HepG2 (cell line): ENCODE results near the gene OTUD7B. TPM values are rescaled to one million over a fixed set of nuclear protein-coding genes. Genes with fewer than 3 reads are reported as not detected.
"Not testable (repeated sequence)": the region's sequence is repeated elsewhere in the genome, so short reads cannot be mapped to it uniquely, and the experiment has no call there.

ENCODE experiments used
- ATAC-seq: fragments of 200-7000 bp; cut with Tn5 transposase; 3 replicates; pipeline ENCODE4 v1.9.1; 2020; ENCODE audit warnings: mild to moderate bottlenecking, moderate library complexity
- BruUV-seq: library from RNA; stranded (reverse); fragments of 400-500 nt; replicated peaks from 2 replicates; lab custom pipeline; 2021; lab: Mats Ljungman, UMichigan
- CTCF ChIA-PET: fragments of 300-600 bp; formaldehyde crosslinking; extraction: SDS; loops from one replicate; lab custom pipeline; 2021; ENCODE audit warnings: low total read pairs, inconsistent platforms, low intra/inter-chr PET ratio; lab: Yijun Ruan, JAX
- POLR2A ChIA-PET: fragments of 350-600 bp; sonication (Branson Sonifier 250); formaldehyde crosslinking; loops from one replicate; lab custom pipeline; 2020; ENCODE audit warnings: antibody characterized with exemption, inconsistent platforms; lab: Yijun Ruan, JAX
- DNase-seq: peaks from one replicate; pipeline ENCODE4 v3.0.0-alpha.2; 2015; ENCODE audit warnings: low spot score
- FAIRE-seq: peaks from 3 replicates; lab custom pipeline; 2011; peaks lifted over from hg19 to GRCh38; lab: Jason Lieb, UNC
- H2AFZ ChIP-seq: one replicate; pipeline ENCODE4 v1.6.1; 2011; ENCODE audit warnings: low read length, inconsistent platforms
- H3K27ac ChIP-seq: fragments of 300-600 bp; 3 replicates; pipeline ENCODE4 v1.8.0; 2011; ENCODE audit warnings: mixed run types, mild to moderate bottlenecking, mixed read lengths, low read length, inconsistent platforms; ENCODE audit not compliant: insufficient read depth; ENCODE audit errors: extremely low read length
- H3K27me3 ChIP-seq, 2 experiments: fragments of 200-600 bp in 1 of 2; 2 replicates in 1 of 2; 3 replicates in 1 of 2; pipeline versions ENCODE4 v1.6.0 to v1.8.0; 2011; ENCODE audit warnings: low read length in 2 of 2, mild to moderate bottlenecking in 2 of 2, moderate library complexity in 2 of 2, inconsistent platforms in 1 of 2; ENCODE audit not compliant: insufficient read depth in 2 of 2, control insufficient read depth in 1 of 2
- H3K36me3 ChIP-seq, 2 experiments: fragments of 200-600 bp in 1 of 2; replicated peaks in 1 of 2; 2 replicates in 1 of 2; 3 replicates in 1 of 2; pipeline versions ENCODE4 v1.5.1 to v1.8.0; 2011; ENCODE audit warnings: low read length in 2 of 2, inconsistent platforms in 1 of 2; ENCODE audit not compliant: insufficient read depth in 2 of 2, control insufficient read depth in 1 of 2
- H3K4me1 ChIP-seq: 2 replicates; pipeline ENCODE4 v1.5.1; 2012; ENCODE audit warnings: low read length, inconsistent platforms; ENCODE audit not compliant: insufficient read depth
- H3K4me2 ChIP-seq: 2 replicates; pipeline ENCODE4 v1.6.0; 2011; ENCODE audit warnings: low read depth, low read length, inconsistent platforms
- H3K4me3 ChIP-seq, 3 experiments: fragments of 200-600 bp in 1 of 3; sonication (generic), shearing (Covaris generic) in 1 of 3; replicated peaks in 1 of 3; 2 replicates each; pipeline ENCODE4 v1.5.1; 2011 to 2016; ENCODE audit warnings: low read length in 3 of 3, inconsistent platforms in 2 of 3, low read depth in 2 of 3, mild to moderate bottlenecking in 2 of 3, control low read depth in 1 of 3, mixed read lengths in 1 of 3; ENCODE audit not compliant: insufficient read depth in 1 of 3
- H3K79me2 ChIP-seq: one replicate; pipeline ENCODE4 v1.6.1; 2011; ENCODE audit warnings: low read length, inconsistent platforms; ENCODE audit not compliant: insufficient read depth
- H3K9ac ChIP-seq: 2 replicates; pipeline ENCODE4 v1.6.0; 2011; ENCODE audit warnings: mild to moderate bottlenecking, low read depth, low read length, inconsistent platforms; ENCODE audit not compliant: insufficient read depth
- H3K9me3 ChIP-seq: 2 replicates; pipeline ENCODE4 v1.5.1; 2012; ENCODE audit warnings: mild to moderate bottlenecking, low read length
- H4K20me1 ChIP-seq: 2 replicates; pipeline ENCODE4 v1.6.0; 2011; ENCODE audit warnings: inconsistent platforms, mild to moderate bottlenecking, low read length, moderate library complexity; ENCODE audit not compliant: insufficient read depth
- CEBPB ChIP-seq: IDR thresholded peaks from 2 replicates; pipeline ENCODE4 v1.6.1; 2011; ENCODE audit warnings: low read depth, low read length, improper control_type of control experiment, borderline replicate concordance
- DMAP1 ChIP-seq: IDR thresholded peaks from 2 replicates; pipeline ENCODE4 v1.6.1; 2016
- KLF6 ChIP-seq: IDR thresholded peaks from 2 replicates; pipeline ENCODE4 v1.8.0; 2016; ENCODE audit warnings: missing biosample characterization, missing genetic modification reagents
- WGBS: methylation state at CpG from one replicate; pipeline ENCODE4 v1.1.6; 2017; ENCODE audit warnings: low lambda C conversion rate; 5-methylcytosine and 5-hydroxymethylcytosine counted together
- in situ Hi-C: cut with HindIII; loops from 2 replicates; pipeline ENCODE4 v1.10.0; 2017; ENCODE audit warnings: low pct_unique_long_range_greater_than_20kb; ENCODE audit not compliant: extremely low pct_ligation_motif_present
- intact Hi-C: fragments of 100-400 bp; cut with micrococcal nuclease; formaldehyde crosslinking; loops from one replicate; pipeline ENCODE4 v1.10.0; 2022; ENCODE audit not compliant: unreplicated experiment
- polyA plus RNA-seq, 8 experiments: library from polyadenylated mRNA; depleted of rRNA in 3 of 8; stranded (reverse) in 7 of 8; unstranded in 1 of 8; fragments of >200 nt; fragmentation: Illumina TruSeq in 4 of 8; extraction: Trizol in 4 of 8; gene quantifications; 2 replicates each; pipeline versions ENCODE4 v1.2.1 to v1.2.3, GENCODE V29; 2011 to 2016; ENCODE audit warnings: low read depth in 4 of 8, missing spikeins in 1 of 8, mixed read lengths in 1 of 8; ENCODE audit not compliant: insufficient read depth in 1 of 8
- total RNA-seq, 5 experiments: library from RNA; depleted of rRNA; stranded (reverse); fragments of >200 nt; fragmentation: Illumina TruSeq; extraction: Trizol; gene quantifications; 2 replicates each; pipeline ENCODE4 v1.2.3, GENCODE V29; 2016; ENCODE audit warnings: low read depth in 1 of 5
- TF ChIP-seq, protein P1 (sequence below): sonication (generic); formaldehyde crosslinking; IDR thresholded peaks from 2 replicates; pipeline ENCODE4 v1.4.0; 2020; ENCODE audit warnings: low read depth, missing genetic modification reagents

Gene OTUD7B
- total and polyA plus RNA-seq, 2 of the 13 experiments (the other 11 are each of a cell fraction or from before 2014, with no cell fraction given): 5.1 to 11.2 TPM

DNA sequence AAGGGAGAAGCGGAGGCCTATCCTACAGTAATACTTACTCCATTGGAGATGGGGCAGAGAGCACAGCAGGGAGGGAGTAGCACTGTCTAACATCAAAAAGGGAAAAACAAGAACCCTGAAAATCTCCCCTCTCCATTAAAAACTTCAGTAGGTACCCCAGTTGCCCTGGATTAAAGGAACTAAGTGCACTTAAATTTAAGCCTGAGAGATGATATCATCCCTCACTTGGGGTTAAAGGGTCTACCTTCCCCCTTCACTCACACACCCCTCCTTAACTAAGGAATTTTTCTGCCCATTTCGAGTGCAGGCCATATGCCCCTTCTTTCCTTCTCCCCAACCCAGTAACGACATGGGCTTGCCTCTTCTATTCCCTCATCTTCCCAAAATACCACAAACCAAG is 70.1 kb downstream of the OTUD7B start (continued):
- TF ChIP-seq, protein P1, sequence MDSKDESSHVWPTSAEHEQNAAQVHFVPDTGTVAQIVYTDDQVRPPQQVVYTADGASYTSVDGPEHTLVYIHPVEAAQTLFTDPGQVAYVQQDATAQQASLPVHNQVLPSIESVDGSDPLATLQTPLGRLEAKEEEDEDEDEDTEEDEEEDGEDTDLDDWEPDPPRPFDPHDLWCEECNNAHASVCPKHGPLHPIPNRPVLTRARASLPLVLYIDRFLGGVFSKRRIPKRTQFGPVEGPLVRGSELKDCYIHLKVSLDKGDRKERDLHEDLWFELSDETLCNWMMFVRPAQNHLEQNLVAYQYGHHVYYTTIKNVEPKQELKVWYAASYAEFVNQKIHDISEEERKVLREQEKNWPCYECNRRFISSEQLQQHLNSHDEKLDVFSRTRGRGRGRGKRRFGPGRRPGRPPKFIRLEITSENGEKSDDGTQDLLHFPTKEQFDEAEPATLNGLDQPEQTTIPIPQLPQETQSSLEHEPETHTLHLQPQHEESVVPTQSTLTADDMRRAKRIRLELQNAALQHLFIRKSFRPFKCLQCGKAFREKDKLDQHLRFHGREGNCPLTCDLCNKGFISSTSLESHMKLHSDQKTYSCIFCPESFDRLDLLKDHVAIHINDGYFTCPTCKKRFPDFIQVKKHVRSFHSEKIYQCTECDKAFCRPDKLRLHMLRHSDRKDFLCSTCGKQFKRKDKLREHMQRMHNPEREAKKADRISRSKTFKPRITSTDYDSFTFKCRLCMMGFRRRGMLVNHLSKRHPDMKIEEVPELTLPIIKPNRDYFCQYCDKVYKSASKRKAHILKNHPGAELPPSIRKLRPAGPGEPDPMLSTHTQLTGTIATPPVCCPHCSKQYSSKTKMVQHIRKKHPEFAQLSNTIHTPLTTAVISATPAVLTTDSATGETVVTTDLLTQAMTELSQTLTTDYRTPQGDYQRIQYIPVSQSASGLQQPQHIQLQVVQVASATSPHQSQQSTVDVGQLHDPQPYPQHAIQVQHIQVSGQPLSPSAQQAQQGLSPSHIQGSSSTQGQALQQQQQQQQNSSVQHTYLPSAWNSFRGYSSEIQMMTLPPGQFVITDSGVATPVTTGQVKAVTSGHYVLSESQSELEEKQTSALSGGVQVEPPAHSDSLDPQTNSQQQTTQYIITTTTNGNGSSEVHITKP (CRISPR knock-in tag): no peak
- TF ChIP-seq CEBPB: no peak

DNA sequence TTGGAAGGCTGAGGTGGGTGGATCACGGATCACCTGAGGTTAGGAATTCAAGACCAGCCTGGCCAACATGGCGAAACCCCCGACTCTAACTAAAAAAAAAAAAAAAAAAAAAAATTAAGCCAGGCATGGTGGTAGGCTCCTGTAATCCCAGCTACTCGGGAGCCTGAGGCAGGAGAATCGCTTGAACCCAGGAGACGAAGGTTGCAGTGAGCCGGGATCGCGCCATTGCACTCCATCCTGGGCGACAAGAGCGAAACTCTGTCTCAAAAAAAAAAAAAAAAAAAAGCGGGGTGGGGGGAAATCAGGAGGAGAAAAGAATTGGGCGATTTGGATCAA is 71.9 kb downstream of the OTUD7B start:
- intact Hi-C loops, FAIRE-seq, H3K36me3 ChIP-seq, BruUV-seq, DNase-seq, CTCF ChIA-PET, H3K79me2 ChIP-seq, in situ Hi-C loops, H3K9me3 ChIP-seq, H4K20me1 ChIP-seq, H3K27me3 ChIP-seq, ATAC-seq: not testable (repeated sequence)
- peak overlapping the region; percentile 56 for H3K9ac ChIP-seq
- H3K4me1 ChIP-seq: peaks cover 54% of the 10 kb centered on the region
- H2AFZ ChIP-seq: peak overlapping the region; percentile 40
- TF ChIP-seq KLF6 (0 out of 2 replicates have a peak, but pooled peaks have one; percentile 1), DMAP1 (CRISPR knock-in tag) (0 out of 2 replicates have a peak, but pooled peaks have one; percentile 16)
- 4% methylated on average over 13 of the region's 13 CpGs for WGBS
- POLR2A ChIA-PET: interaction anchor here (0.9 to 6.0 kb wide), 6 partner anchors 9 to 128 kb away, joined by 3 to 74 read pairs (median 6); partner anchors contain the start of genes OTUD7B and SF3B4
- H3K27ac ChIP-seq: peak overlapping the region; percentile 82
- H3K4me2 ChIP-seq: peak overlapping the region; percentile 91
- peak overlapping the region; percentile 49 to 65 (median 54) for H3K4me3 ChIP-seq
